GM12864 (cell line): ENCODE data around the gene CLIP3.
"Not testable (repeated sequence)": the region's sequence is repeated elsewhere in the genome, so short reads cannot be mapped to it uniquely, and the experiment has no call there.

Experiments
- DNase-seq: peaks from one replicate; pipeline ENCODE4 v3.0.0-alpha.2; 2011; ENCODE audit warnings: low read depth
- H3K4me3 ChIP-seq: 2 replicates; pipeline ENCODE4 v1.5.1; 2011; ENCODE audit warnings: mild to moderate bottlenecking, low read depth, low read length, control low read depth
- TF ChIP-seq, protein P1 (sequence below): IDR thresholded peaks from 2 replicates; pipeline ENCODE4 v1.5.1; 2011; ENCODE audit warnings: low read depth, mild to moderate bottlenecking, moderate library complexity, low read length, control low read depth, inconsistent platforms; ENCODE audit errors: missing control alignments

The CLIP3 gene

GRCh38 chr19:36046443-36047050, 13.9 kb upstream of the CLIP3 start:
- H3K4me3 ChIP-seq, result no peak overlapping the region
- no peak for DNase-seq
- TF ChIP-seq, protein P1, sequence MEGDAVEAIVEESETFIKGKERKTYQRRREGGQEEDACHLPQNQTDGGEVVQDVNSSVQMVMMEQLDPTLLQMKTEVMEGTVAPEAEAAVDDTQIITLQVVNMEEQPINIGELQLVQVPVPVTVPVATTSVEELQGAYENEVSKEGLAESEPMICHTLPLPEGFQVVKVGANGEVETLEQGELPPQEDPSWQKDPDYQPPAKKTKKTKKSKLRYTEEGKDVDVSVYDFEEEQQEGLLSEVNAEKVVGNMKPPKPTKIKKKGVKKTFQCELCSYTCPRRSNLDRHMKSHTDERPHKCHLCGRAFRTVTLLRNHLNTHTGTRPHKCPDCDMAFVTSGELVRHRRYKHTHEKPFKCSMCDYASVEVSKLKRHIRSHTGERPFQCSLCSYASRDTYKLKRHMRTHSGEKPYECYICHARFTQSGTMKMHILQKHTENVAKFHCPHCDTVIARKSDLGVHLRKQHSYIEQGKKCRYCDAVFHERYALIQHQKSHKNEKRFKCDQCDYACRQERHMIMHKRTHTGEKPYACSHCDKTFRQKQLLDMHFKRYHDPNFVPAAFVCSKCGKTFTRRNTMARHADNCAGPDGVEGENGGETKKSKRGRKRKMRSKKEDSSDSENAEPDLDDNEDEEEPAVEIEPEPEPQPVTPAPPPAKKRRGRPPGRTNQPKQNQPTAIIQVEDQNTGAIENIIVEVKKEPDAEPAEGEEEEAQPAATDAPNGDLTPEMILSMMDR, result no peak

DNA sequence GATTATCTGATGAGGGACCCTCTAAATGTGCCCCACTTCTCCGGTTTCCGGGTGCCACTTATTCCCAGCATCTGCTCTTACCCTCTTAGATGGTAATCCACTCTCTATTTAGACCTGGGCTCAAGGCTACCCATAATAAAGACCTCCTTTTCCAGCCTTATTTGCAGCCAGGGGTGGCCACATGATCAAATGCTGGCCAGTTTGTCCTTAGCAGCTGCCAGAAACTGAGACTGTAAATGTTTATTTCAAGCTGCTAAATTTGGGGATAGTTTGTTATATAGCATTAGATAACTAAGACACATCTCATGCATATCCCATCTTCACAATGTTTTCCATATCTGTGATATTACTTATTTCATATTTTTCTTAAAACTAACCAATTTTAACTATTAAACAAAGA, 11.3 kb upstream of the CLIP3 start:
- no peak for DNase-seq
- no peak overlapping the region for H3K4me3 ChIP-seq
- TF ChIP-seq, protein P1, result no peak

DNA sequence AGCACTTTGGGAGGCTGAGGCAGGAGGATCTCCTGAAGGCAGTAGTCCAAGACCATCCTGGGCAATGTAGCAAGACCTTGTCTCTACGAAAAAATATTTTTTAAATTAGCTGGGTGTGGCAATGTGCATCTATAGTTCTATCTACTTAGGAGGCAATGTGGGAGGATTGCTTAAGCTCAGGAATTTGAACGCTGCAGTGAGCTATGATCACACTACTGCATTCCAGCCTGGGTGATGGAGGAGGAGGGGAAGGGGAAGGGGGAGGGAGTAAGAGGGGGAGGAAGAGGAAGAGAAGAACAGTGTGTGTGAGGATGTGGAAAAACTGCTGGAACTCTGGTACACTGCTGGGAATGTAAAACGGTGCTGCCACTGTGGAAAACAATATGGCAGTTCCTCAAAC, 9.2 kb upstream of the CLIP3 start:
- TF ChIP-seq, protein P1, result no peak
- no peak overlapping the region for H3K4me3 ChIP-seq
- no peak for DNase-seq

- not testable (repeated sequence) for H3K4me3 ChIP-seq, DNase-seq
Observed at GRCh38 chr19:36041092-36041491, 8.4 kb upstream of the CLIP3 start.

GRCh38 chr19:36040495-36040894, 7.8 kb upstream of the CLIP3 start:
- no peak overlapping the region for H3K4me3 ChIP-seq
- no peak for DNase-seq
- TF ChIP-seq, protein P1, result no peak

- no peak overlapping the region for H3K4me3 ChIP-seq
- no peak for DNase-seq
- TF ChIP-seq, protein P1, result no peak
Observed at GRCh38 chr19:36031308-36031707, 1.4 kb downstream of the CLIP3 start.

DNA sequence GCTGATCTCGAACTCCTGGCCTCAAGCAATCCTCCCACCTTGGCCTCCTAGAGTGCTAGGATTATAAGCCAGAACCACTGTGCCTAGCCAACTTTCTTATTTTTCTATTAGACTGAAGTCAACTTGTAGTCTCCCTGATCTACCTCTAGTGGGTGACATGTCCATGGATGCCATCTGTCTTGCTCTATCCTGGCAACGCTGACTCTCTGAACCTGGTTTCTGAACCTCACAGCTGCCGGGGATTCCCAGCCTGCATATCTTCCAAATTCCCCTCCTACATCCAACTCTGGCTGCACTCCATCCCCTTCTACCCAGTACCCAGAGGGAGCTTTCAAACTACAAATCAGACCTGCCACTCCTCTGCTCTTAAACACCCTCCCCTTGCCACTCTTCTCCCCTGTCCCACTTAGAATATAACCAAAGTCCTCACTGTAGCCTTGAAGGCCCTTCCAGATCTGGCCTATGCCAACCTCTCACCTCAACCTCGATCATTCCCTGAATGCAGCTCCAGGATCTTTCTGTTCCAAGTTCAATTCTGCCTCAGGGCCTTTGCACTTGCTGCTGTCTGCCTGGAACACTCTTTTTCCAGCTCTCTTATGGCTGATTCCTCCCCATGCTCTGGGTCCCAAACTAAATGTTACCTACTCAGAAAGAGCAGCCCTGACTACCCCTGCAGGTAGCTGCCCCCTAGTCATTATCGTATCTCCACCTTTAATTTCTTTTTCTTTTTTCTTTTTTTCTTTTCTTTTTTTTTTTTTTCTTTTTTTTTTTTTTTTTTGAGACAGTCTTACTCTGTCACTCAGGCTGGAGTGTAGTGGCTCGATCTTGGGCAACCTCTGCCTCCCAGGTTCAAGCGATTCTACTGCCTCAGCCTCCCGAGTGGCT, 2.2 kb downstream of the CLIP3 start:
- no peak overlapping the region for H3K4me3 ChIP-seq
- DNase-seq, result no peak

More for the DNA sequence above, 2.2 kb downstream of the CLIP3 start:
- TF ChIP-seq, protein P1, result no peak
